HG03097 (cell line): ENCODE data around the gene ABI1.
"Not testable (repeated sequence)": the region's sequence is repeated elsewhere in the genome, so short reads cannot be mapped to it uniquely, and the experiment has no call there.

Source experiments
- ATAC-seq: cut with Tn5 transposase; IDR thresholded peaks from one replicate; pipeline ENCODE4 v1.9.1; 2021; ENCODE audit not compliant: unreplicated experiment, low FRiP score

ABI1 gene

DNA sequence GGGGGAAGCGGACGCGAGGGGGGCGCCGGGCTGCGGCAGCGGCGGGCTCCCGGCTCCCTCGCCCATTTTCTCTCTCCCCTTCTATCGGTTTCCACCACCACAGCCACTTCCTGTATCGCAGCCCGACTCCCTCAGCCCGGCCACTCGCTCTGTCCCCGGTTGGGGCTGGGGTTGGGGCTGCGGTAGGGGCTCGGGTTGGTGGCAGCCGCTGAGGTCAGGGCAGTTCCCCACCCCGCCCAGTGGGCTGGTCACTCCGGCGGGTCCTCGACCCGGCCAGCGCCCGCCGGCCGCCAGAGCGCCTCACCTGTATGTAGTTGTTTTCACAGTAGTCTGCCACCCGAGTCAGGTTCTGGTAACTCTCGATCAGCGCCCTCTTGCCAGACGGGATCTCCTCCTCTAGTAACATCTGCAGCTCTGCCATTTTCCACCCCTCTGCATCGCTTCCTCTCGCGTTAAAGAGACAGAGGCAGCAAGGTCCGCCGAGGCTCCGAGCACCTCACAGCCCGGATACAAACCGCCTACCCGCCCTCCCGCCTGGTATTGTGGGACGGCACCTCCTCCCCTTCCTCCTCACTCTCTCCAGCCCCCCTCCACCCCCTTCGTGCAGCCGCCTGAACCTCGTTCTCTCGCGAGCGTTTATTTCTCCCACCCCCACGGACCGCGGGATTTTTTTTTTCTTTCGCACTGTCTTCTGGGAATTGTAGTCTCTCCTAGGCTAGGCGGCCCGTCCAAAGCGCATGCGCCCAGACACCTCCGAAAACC is at the start of gene ABI1:
Gene ABI1 (minus strand): TSS at position 516 of the 762 bp plus-strand sequence. CDS start 95 bp downstream, at position 421.
- peak; percentile 63 for ATAC-seq

DNA sequence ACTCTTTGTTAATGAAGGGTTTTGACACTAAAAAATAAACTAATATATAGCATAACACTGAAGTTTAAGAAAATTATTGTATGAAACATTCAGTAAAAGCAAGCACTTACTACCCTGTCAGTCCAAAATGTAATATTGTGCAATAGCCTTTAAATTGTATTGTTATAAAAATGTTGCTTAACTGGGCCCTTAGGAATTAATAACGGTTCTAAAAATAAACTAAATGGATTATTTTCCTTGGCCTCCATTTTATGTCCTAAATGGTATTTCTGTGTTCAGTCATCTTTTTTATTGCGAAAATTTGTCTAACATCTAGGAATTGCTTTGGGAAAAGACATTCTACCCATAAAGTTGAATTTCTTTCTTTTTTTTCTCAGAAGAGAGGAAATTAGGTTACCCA is 49.0 kb upstream of the ABI1 start:
- ATAC-seq = no peak

DNA sequence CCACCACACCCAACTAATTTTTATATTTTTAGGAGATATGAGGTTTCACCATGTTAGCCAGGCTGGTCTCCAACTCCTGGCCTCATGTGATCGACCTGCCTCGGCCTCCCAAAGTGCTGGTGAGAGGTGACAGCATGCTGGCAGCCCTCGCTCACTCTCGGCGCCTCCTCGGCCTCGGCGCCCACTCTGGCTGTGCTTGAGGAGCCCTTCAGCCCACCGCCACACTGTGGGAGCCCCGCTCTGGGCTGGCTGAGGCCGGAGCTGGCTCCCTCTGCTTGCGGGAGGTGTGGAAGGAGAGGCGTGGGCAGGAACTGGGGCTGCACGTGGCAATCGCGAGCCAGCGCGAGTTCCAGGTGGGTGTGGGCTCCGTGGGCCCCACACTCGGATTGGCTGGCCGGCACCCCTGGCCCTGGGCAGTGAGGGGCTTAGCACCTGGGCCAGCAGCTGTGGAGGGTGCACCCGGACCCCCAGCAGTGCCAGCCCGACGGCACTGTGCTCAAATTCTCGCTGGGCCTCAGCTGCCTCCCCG is 44.6 kb upstream of the ABI1 start:
- not testable (repeated sequence) for ATAC-seq

DNA sequence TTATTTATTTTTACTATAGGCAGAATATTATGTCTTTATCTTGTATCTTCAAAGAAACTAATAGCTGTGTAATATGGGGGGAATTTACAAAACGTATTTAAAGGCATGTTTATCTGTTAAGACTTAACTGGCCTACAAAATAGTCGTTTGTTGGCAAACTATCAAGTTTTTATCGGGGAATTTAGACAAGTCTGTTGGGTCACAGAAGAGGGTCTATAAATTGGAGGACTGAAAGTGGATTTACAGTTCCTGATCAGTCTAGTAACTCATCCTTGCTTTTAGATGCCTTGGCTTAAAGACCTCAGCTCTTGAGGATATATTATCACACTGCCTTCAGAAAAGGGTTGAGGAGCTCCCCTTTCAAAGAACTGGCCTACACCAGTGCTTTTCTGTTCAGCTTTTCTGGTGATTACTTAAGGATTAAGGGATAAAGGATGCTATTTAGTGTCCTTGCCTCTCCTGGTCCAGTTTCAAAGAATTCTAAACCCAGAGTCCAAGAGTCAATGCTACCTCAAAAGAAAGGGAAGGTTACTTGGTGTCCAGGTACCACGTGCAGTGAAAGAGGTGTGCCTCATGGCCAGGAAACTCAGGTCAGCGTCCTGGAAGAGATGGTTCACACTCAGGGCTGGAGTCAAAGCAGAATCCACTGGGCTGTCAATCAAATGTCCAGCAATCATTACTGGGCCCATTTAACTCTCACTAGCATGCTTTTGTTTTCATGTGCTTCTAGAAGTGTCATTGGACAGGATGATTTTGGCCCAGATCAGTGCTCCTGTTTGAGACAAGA is 42.9 kb upstream of the ABI1 start:
- ATAC-seq = no peak

- not testable (repeated sequence) for ATAC-seq
Measured at GRCh38 chr10:26892306-26892923, 31.7 kb upstream of the ABI1 start.

DNA sequence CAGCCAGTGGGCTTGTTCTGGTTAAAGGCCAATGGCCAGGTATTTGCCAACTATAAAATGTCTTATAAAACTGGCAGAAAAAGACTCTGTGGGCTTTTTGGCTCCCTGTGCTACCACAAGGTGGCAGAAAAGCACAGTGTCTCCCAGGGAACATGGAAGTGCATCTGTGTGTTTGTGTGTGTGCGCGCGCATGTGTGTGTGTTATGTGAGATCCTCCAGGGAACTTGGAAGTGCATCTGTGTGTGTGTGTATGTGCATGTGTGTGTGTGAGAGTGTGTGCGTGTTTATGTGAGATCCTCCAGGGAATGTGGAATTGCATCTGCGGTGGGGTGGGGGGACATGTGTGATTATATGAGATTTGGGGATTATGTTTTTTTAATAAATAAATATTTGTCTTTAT is 30.2 kb upstream of the ABI1 start:
- ATAC-seq = no peak

- no peak for ATAC-seq
Measured at GRCh38 chr10:26887611-26888215, 27.0 kb upstream of the ABI1 start.

- peak; percentile 52 for ATAC-seq
Measured at GRCh38 chr10:26881600-26882331, 21.0 kb upstream of the ABI1 start.

- ATAC-seq = no peak
Measured at GRCh38 chr10:26879744-26880143, 19.0 kb upstream of the ABI1 start.

- no peak for ATAC-seq
Measured at GRCh38 chr10:26870766-26871165, 10.0 kb upstream of the ABI1 start.

DNA sequence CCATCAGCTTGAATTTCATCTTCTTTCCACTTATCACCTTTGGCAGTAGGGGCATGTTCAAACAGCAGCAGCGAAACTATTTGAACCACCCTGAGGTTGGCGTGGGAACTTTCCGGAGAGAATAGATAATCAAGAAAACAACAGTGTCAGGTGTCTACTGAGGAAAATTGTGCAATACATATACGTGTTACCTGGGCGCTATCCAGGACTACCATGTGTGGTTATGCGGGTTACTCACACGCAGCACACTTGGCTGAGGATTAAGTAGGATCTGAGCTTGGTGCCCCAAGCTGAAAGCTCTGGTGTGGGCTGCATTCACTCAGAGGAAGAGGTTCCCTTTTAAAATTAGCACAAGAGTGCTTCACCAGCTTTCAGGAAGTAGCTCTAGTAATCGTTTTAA is 8.8 kb upstream of the ABI1 start:
- no peak for ATAC-seq

- no peak for ATAC-seq
Measured at GRCh38 chr10:26863351-26864076, 2.8 kb upstream of the ABI1 start.

DNA sequence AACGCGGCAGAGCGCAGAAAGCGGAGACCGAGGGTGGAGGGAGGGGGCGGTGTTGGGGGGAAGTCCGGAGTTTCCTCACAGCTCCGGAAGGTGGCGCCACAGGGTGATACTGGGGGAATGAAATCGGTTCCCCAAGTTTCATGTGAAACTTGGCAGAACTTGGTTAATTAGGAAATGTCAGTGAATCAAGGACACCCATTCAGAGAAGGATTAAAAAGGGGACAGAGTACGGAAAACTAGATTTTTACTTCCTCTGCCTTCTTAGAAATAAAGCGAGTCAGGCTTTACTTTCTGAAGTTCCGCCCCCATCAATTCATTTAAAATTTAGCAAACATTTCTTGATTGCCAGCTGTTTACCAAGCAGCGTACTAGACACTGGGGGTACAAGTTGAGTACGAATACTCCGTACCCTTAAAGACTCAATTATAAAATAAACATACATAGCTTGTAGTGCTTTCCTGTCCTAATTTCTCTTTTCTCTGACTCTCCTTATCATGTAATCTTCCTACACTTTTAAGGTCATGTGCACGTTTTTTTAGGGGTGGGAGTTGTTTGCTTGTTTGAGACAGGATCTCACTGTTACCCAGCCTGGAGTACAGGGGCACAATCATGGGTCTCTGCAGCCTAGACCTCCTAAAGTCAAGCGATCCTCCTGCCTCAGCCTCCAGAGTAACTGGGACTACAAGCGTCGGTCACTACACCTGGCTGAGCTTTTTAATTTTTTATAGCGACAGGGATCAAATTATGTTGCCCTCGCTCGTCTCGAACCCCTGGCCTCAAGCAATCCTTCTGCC is 644 bp upstream of the ABI1 start:
- ATAC-seq = no peak

GRCh38 chr10:26860102-26860442 is 686 bp downstream of the ABI1 start:
- no peak for ATAC-seq

DNA sequence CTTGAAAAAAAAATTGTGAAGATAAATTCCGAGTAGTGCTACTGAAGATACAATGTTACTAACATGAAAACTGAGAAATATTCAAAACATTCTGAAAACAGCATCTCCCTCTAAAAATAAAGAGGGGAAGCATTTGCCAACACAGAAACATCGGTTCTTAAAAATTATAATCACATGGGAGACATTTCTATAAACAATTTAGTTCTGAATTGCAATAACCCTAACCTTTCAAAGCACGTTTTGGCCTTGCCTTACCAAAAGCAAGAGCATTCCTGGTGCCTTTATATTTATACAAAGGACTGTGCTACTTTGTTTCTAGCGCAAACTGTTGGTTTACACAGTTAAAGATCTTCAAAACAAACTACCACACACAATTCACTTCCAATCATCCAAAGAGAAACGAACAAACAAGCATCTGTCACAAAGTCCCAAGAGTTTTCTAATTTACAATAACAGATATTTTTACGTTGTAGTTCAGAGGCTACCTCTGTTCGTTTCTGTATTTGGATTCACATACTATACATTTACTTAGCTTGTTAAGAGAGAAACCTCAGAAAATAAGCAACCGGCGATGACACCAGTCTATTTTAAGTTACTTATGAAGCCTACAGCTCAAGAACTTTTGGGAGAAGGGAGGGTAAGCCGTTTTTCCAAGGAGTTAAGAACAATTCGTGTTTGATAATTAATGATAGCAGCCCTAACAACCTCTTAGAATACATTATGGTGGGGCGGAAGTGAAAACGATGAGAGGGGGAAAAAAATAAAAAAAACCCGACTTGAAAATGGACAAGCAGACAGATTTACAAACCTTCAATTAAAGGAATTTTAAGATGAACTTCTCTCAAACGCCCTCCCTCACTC is 1.3 kb downstream of the ABI1 start:
- ATAC-seq = no peak

GRCh38 chr10:26858707-26859034 is 2.1 kb downstream of the ABI1 start:
- no peak for ATAC-seq

DNA sequence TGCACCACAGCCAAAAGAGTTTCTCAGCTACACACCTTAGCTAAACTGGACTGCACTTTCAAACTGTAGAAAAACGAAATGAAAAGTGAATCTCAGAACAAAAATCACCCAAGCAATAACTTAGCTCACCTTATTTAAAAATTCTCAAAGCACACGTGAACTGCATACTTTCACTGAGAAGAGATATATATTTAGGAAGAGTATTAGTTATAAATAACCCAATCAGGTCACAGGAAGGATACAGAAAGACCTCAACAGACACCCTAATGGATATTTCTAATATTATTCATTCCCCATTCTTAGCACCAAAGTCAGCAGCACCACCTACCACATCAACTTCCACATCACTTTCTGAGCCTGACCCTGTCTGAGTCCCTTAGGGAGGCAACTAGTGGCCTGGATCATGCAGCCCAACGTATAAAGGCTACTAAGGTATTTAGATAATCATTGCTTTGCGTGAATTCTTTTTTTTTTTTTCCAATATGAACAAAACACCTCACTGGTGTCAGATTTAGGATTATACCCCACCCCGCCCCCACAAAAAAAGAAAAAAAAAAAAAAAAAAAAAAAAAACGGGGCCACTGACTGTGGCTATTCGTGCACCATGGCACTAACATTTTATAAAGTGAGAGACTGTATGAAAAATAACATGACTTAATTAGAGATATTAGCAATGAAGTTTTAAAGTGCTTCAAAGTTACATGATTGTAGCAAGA is 2.6 kb downstream of the ABI1 start:
- ATAC-seq = peak; percentile 20
